ENCODE results near the gene NPHP1.

GRCh38 chr2:110216803-110217202 is 12.0 kb upstream of the NPHP1 start:
- TF ChIP-seq POLR2AphosphoS5 (IDR thresholded peaks at IDR 0.05; ENCODE audit: borderline replicate concordance, low read depth, low read length) (no peak), EZH2 (IDR thresholded peaks at IDR 0.05) (no peak)

Measured in SK-N-MC (cell line).